Stomach (tissue), 9 donors: ENCODE data around the gene ZNF469. TPM values are rescaled to one million over a fixed set of nuclear protein-coding genes. Genes with fewer than 3 reads are reported as not detected.

ENCODE experiments used
- DNase-seq, 2 donors: peaks; one replicate each; pipeline versions ENCODE4 v3.0.0 to v3.0.0-alpha.2; 2013 to 2019
- H3K27ac ChIP-seq, 5 donors: fragments of 200-600 bp in 4 of 5; sonication (generic) in 4 of 5; one replicate each; pipeline ENCODE4 v1.5.1; 2013 to 2019; ENCODE audit warnings: mild to moderate bottlenecking in 1 of 5, moderate library complexity in 1 of 5
- H3K27me3 ChIP-seq, 3 donors: fragments of 200-600 bp; sonication (generic); one replicate each; pipeline ENCODE4 v1.5.1; 2017 to 2019; ENCODE audit warnings: mixed run types in 1 of 3
- H3K36me3 ChIP-seq, 4 donors: fragments of 200-600 bp; sonication (generic); 1 replicate in 3 of 4; 2 replicates in 1 of 4; pipeline ENCODE4 v1.5.1; 2016 to 2019
- H3K4me1 ChIP-seq, 4 donors: fragments of 200-600 bp; sonication (generic); one replicate each; pipeline ENCODE4 v1.5.1; 2016 to 2019
- H3K4me3 ChIP-seq, 4 donors: fragments of 200-600 bp; sonication (generic) in 3 of 4; one replicate each; pipeline ENCODE4 v1.5.1; 2016 to 2019; ENCODE audit warnings: mild to moderate bottlenecking in 1 of 4
- H3K9me3 ChIP-seq, 4 donors: fragments of 200-600 bp; sonication (generic); one replicate each; pipeline ENCODE4 v1.5.1; 2016 to 2019
- CTCF ChIP-seq, 7 experiments: fragments of 450-650 bp in 4 of 7; fragments of 200-600 bp in 3 of 7; sonication (generic) in 3 of 7; IDR thresholded peaks; one replicate each; pipeline ENCODE4 v1.5.1; 2016 to 2019; ENCODE audit warnings: antibody characterized with exemption in 7 of 7, control low read depth in 2 of 7, mild to moderate bottlenecking in 1 of 7
- EP300 ChIP-seq: sonication (generic); formaldehyde crosslinking; IDR thresholded peaks from one replicate; pipeline ENCODE4 v1.6.1; 2017; ENCODE audit warnings: antibody characterized with exemption
- POLR2A ChIP-seq, 4 donors: fragments of 450-650 bp; IDR thresholded peaks; one replicate each; pipeline ENCODE4 v1.6.1; 2016; ENCODE audit warnings: antibody characterized with exemption in 4 of 4, control low read depth in 2 of 4, mild to moderate bottlenecking in 1 of 4, moderate library complexity in 1 of 4
- POLR2AphosphoS5 ChIP-seq, 3 donors: sonication (generic); formaldehyde crosslinking; IDR thresholded peaks; one replicate each; pipeline ENCODE4 v1.6.1; 2016; ENCODE audit warnings: antibody characterized with exemption in 3 of 3
- WGBS, 5 donors: extraction: QIAGEN DNeasy Blood & Tissue Kit in 3 of 5; methylation state at CpG; one replicate each; pipeline versions ENCODE4 v1.1.5 to v1.1.7; 2013 to 2018; 5-methylcytosine and 5-hydroxymethylcytosine counted together
- intact Hi-C: fragments of 100-400 bp; cut with DNase I; formaldehyde crosslinking; loops from one replicate; pipeline ENCODE4 v1.15.1; 2023; ENCODE audit warnings: low total_unique reads
- polyA plus RNA-seq, 3 donors: library from polyadenylated mRNA; stranded (reverse); fragments of 200-250 nt; gene quantifications; one replicate each; pipeline ENCODE4 v1.2.3, GENCODE V29; 2013
- total RNA-seq, 5 donors: library from RNA; depleted of rRNA; stranded (reverse); fragments of >200 nt; gene quantifications; one replicate each; pipeline versions ENCODE4 v1.1.0 to v1.2.3, GENCODE V29; 2014 to 2016
- donor health status: healthy with polysubstance abuse.
- donor health status: Bipolar disorder and iron deficiency.
- donor health status: healthy.

Gene ZNF469
- total and polyA plus RNA-seq, 8 donors = under 0.01 to 6.2 (median 0.24) TPM

DNA sequence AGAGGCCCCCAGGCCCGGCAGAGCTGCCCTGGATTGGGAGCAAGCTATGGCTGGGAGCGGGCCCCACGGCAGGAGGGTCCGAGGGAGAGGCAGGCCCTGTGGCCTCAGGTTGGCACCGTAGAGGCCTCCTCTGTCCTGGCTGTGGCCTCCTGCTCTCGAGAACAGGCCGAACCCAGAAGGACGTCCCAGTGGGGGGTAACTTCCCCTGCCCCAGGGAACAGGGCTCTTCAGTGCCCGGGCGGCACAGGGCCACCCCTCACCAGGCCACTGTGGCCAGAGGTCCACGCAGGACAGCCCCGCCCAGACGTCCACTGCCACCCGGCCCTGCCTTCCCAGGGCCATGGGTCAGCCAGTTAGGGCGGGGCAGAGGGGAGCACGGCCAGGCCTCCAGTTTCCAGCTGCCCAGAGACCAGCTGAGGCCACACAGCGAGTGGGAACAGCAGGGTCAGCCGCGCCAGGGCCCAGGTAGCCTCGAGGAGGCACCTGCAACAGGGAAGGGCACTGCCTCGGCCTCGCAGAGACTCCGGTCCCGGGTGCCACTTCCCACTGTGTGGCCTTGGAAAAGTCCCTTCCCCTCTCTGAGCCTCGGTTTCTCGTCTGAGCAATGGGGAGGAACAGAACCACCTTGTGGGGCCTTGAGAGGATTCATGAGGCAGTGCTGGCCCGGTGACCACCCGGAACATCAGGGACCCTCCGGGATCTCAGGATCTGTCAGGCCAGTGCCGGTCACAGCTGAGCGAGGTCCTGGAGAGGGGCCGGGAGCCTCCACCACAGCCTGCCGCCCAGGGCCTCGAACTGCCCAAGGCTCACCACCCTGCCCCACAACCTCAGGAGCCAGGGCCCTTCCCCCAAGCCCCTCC, 32.0 kb downstream of the ZNF469 start:
- DNase-seq = no peak
- intact Hi-C loops = no loop called here
- peaks cover 0 to 29% (median 0%) of the 10 kb centered on the region in 3 donors for H3K27me3 ChIP-seq
- H3K9me3 ChIP-seq = no peaks in the 10 kb centered on the region
- H3K4me3 ChIP-seq = no peak overlapping the region
- no peak overlapping the region for H3K27ac ChIP-seq
- 81 to 87% (median 84%) methylated on average over 26 to 34 of the region's 34 CpGs for WGBS, 5 donors
- H3K4me1 ChIP-seq = no peaks in the 10 kb centered on the region
- H3K36me3 ChIP-seq = no peaks in the 10 kb centered on the region
- no peak for TF ChIP-seq CTCF (IDR thresholded peaks at IDR 0.05)
- TF ChIP-seq EP300 = no peak
- TF ChIP-seq POLR2A (IDR thresholded peaks at IDR 0.05) = no peak
- TF ChIP-seq POLR2AphosphoS5 (IDR thresholded peaks at IDR 0.05) = no peak

DNA sequence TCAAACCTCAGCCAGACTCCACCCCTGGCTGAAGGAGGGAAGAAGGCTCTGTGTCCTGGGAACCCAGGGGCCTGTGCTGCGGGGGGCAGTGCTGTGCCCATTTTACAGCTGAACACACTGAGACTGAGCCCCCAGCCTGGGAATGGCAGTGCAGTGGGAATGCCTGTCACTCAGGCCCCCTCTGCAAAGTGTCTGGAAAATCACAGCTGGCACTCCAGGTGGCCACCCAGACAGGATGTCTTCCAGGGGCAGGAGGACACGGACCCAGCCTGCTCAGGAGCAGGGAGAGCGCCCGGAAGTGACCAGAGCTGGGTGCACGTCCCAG, 32.6 kb downstream of the ZNF469 start:
- intact Hi-C loops = no loop called here
- Histone ChIP-seq H3K27me3 (peaks cover 0 to 31% (median 0%) of the 10 kb centered on the region in 3 donors), H3K4me1 (no peaks in the 10 kb centered on the region), H3K27ac (no peak overlapping the region), H3K4me3 (no peak overlapping the region), H3K9me3 (no peaks in the 10 kb centered on the region), H3K36me3 (no peaks in the 10 kb centered on the region)
- TF ChIP-seq POLR2A (IDR thresholded peaks at IDR 0.05) = no peak
- no peak for TF ChIP-seq CTCF (IDR thresholded peaks at IDR 0.05)
- TF ChIP-seq POLR2AphosphoS5 (IDR thresholded peaks at IDR 0.05) = no peak
- TF ChIP-seq EP300 = no peak
- 74 to 100% (median 86%) methylated on average over 1 to 5 of the region's 5 CpGs for WGBS, 5 donors
- DNase-seq = no peak

GRCh38 chr16:88415713-88416323, 33.1 kb downstream of the ZNF469 start:
- H3K36me3 ChIP-seq = no peaks in the 10 kb centered on the region
- WGBS, 5 donors = 68 to 85% (median 84%) methylated on average over 21 to 29 of the region's 29 CpGs
- H3K4me3 ChIP-seq = no peak overlapping the region
- H3K4me1 ChIP-seq = no peaks in the 10 kb centered on the region
- no peaks in the 10 kb centered on the region for H3K9me3 ChIP-seq
- peaks cover 0 to 36% (median 0%) of the 10 kb centered on the region in 3 donors for H3K27me3 ChIP-seq
- intact Hi-C loops = no loop called here
- no peak for TF ChIP-seq POLR2AphosphoS5 (IDR thresholded peaks at IDR 0.05)
- no peak for TF ChIP-seq CTCF (IDR thresholded peaks at IDR 0.05)
- TF ChIP-seq EP300 = no peak
- TF ChIP-seq POLR2A (IDR thresholded peaks at IDR 0.05) = no peak
- H3K27ac ChIP-seq = no peak overlapping the region
- no peak for DNase-seq

- Histone ChIP-seq H3K36me3 (no peaks in the 10 kb centered on the region), H3K27ac (no peak overlapping the region), H3K27me3 (peaks cover 0 to 43% (median 0%) of the 10 kb centered on the region in 3 donors), H3K4me1 (no peaks in the 10 kb centered on the region), H3K9me3 (no peaks in the 10 kb centered on the region), H3K4me3 (no peak overlapping the region)
- DNase-seq = no peak
- 90 to 96% (median 93%) methylated on average over 15 to 17 of the region's 17 CpGs for WGBS, 5 donors
- intact Hi-C loops = no loop called here
- no peak for TF ChIP-seq POLR2A (IDR thresholded peaks at IDR 0.05)
- TF ChIP-seq CTCF (IDR thresholded peaks at IDR 0.05) = no peak
- TF ChIP-seq EP300 = no peak
- no peak for TF ChIP-seq POLR2AphosphoS5 (IDR thresholded peaks at IDR 0.05)
Observed at GRCh38 chr16:88416686-88417085, 33.9 kb downstream of the ZNF469 start.
